ENCODE results near the gene DYNLRB2.

The DYNLRB2 gene

DNA sequence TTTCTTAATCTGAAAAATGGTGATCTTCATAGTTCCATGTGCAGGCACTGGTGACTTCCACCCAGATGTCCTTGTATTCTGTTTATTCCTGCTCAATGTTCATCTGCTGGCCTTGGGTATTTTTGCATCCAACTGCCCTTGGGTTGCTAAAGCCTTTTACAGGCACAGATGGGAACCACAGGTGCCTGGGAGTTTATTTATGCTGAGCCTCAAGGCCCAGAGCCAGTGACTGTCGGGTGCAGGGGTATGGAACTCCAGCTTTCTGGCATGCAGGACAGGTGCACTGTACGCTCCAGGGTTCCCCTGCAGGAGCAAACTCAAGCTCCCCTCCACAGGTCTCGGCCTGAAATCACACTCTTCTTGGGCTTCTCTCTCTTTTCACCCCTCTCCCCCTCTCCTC lies 22.3 kb downstream of the DYNLRB2 start:
- H3K4me3 ChIP-seq (ENCODE audit: low read length) = no peak overlapping the region
- DNase-seq (ENCODE audit: low read depth) = no peak
- TF ChIP-seq, protein P1, sequence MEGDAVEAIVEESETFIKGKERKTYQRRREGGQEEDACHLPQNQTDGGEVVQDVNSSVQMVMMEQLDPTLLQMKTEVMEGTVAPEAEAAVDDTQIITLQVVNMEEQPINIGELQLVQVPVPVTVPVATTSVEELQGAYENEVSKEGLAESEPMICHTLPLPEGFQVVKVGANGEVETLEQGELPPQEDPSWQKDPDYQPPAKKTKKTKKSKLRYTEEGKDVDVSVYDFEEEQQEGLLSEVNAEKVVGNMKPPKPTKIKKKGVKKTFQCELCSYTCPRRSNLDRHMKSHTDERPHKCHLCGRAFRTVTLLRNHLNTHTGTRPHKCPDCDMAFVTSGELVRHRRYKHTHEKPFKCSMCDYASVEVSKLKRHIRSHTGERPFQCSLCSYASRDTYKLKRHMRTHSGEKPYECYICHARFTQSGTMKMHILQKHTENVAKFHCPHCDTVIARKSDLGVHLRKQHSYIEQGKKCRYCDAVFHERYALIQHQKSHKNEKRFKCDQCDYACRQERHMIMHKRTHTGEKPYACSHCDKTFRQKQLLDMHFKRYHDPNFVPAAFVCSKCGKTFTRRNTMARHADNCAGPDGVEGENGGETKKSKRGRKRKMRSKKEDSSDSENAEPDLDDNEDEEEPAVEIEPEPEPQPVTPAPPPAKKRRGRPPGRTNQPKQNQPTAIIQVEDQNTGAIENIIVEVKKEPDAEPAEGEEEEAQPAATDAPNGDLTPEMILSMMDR (conservative IDR thresholded peaks at IDR 0.05; ENCODE audit: low read length) = no peak

DNA sequence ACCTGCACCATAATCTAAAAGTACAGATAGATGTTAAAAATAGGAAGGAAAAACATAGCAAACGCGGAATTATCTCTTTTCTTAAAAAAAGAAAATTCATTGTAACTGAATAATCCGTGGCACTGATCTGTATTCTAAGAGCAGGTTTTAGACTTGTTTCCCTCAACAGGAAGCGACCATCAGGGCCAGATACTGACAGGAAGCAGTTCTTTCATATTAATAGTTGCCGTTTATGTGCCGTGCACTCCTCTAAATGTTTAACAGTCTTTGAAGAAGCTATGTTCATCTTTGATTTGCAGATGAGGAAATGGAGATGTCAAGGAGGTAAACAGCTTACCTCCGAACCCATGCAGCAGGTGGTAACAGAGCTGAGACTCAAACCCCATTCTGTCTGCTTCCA lies 23.6 kb downstream of the DYNLRB2 start:
- TF ChIP-seq, protein P1 (conservative IDR thresholded peaks at IDR 0.05; ENCODE audit: low read length) = no peak
- DNase-seq (ENCODE audit: low read depth) = no peak
- no peak overlapping the region for H3K4me3 ChIP-seq (ENCODE audit: low read length)

DNA sequence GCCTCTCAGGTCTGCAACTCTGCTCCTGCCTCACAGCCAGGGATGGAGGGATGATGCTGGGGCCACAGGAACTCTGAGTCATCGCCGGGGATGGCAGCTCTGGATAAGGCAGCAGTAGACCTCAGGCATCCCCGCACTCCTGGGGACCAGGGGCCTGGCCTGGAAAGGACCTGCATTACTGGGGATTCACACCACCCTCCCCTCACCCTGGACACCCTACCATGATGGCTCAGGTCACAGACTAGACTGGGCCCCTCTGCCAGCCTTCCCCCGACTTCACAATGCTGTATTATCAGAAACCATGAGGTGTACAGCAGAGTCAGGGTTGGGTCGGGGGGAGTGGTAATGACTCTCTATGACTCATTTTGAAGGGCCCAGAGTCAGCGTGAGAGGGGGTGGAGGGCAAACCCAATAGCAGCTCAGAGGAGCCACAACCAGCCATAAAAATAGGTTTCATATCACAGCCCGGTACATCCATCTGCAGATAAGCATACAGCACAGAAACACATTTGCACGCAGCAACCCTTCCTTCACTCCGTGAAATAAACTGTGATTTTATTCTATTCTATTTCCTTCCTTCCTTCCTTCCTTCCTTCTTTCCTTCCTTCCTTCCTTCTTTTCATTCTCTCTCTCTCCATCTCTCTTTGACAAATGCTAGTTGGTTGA lies 28.8 kb downstream of the DYNLRB2 start:
- H3K4me3 ChIP-seq (ENCODE audit: low read length) = no peak overlapping the region
- TF ChIP-seq, protein P1 (conservative IDR thresholded peaks at IDR 0.05; ENCODE audit: low read length) = no peak
- DNase-seq (ENCODE audit: low read depth) = peak; percentile 5

DNA sequence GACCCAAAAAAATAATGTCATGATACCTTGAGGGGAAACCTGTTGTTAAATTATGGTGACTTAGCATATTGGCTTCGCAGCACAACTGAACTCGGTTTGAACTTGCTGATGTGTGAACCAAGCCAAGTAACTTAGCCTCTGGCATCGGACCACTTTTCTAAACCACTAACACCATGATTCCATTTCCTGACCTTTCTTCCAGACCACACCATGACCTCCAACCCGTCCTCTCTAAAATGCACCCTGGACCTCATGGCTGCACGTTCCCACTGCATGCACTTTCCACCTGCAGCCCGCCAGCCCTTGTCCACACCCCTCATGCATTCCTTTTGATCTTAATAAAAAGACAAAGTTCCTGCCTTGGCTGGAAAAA lies 29.3 kb downstream of the DYNLRB2 start:
- peak; percentile 6 for DNase-seq (ENCODE audit: low read depth)
- TF ChIP-seq, protein P1 (conservative IDR thresholded peaks at IDR 0.05; ENCODE audit: low read length) = no peak
- H3K4me3 ChIP-seq (ENCODE audit: low read length) = no peak overlapping the region

DNA sequence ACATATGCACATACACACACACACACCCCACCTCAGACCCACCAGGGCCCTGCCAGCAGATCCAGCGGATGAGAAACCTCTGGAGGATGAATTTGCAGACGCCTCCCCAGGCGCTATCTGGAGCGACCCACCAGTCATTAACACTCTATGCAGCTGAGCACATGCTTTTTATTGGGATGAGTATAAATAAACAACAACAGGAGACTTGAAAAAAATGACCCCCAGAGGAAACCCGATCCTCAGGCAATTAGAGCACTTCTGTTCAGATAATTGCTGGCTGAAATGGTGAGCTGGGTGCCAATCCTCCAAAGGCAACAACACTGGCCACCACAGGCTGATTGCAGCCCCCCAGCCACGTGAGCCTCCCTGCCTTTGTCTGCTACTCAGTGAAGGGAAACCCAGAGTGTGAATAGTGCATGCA lies 32.9 kb downstream of the DYNLRB2 start:
- H3K4me3 ChIP-seq (ENCODE audit: low read length) = no peak overlapping the region
- no peak for DNase-seq (ENCODE audit: low read depth)
- TF ChIP-seq, protein P1 (conservative IDR thresholded peaks at IDR 0.05; ENCODE audit: low read length) = no peak

DNA sequence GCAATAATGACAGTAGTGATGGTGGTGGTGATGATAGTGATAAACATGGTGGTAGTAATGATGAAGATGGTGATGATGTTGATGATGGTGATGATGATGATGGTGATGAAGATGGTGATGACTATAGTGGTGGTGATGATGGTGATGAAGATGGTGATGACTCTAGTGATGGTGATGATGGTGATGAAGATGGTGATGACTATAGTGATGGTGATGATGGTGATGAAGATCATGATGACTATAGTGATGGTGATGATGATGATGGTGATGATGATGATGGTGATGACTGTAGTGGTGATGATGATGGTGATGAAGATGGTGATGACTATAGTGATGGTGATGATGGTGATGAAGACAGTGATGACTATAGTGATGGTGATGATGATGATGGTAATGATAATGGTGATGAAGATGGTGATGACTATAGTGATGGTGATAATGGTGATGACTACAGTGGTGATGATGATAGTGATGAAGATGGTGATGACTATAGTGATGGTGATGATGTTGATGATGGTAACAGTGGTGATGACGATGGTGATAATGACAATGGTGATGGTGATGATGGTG lies 35.6 kb downstream of the DYNLRB2 start:
- TF ChIP-seq, protein P1 (conservative IDR thresholded peaks at IDR 0.05; ENCODE audit: low read length) = no peak
- no peak overlapping the region for H3K4me3 ChIP-seq (ENCODE audit: low read length)
- no peak for DNase-seq (ENCODE audit: low read depth)

All from AG10803 (cell line).